ENCODE data around the gene CROCC2. TPM values are rescaled to one million over a fixed set of nuclear protein-coding genes. Genes with fewer than 3 reads are reported as not detected.

Gene CROCC2
- polyA plus RNA-seq, 4 donors: 0.03 to 0.11 (median 0.08) TPM

DNA sequence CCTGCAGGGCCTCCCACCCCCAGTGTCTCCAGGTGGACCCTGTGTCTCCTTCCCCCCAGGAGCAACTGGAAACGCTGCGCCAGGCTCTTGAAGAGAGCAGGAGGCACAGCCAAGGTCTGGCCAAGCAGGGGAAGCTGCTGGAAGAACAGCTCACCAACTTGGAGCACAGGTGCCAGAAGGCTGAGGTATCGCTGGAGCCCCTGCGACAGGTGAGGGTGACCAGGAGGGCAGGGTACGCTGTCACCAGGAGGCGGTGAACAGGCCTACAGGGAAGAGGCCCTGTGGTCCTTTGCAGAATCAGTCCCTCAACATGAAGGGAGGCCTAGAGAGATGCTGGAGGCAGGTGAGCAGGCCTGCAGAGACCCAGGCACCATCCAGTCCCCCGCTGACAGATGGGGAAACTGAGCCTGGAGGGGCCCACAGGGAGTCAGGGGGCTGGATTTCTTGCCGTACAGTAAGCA lies 76.7 kb downstream of the CROCC2 start:
- DNase-seq (ENCODE audit: low read depth in 4 of 4, low spot score in 2 of 4): no peak

DNA sequence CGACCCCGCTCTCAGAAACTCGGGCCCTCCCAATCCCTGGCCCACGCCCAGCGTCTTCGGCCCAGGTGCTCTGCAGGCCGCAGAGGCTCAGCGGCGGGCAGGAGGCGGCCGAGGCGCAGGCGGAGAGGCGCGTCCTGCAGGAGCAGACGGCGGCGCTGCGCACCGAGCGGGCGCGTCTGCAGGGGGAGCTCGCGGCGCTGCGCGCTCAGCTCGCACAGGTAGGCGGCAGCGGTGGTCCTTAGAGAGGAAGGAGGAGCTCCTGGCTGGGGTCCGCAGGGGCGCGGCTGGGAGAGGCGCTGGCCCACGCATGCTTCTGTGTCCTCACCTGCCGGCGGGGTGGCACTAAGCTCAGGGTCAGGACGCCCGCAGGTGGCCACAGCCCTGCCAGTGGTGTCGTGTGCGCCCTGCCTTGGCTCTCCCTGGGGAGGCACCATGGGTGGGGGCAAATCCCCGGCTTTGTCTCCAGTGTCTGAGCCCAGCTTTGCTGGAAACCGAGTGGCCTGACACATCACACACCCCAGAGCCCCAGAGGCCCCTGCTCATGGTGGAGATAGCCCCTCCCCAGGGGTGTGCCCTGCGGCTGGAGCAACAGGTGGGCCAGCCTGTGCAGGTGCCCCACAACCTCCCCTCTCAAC lies 77.3 kb downstream of the CROCC2 start:
- DNase-seq (ENCODE audit: low read depth in 4 of 4, low spot score in 2 of 4): no peak

DNA sequence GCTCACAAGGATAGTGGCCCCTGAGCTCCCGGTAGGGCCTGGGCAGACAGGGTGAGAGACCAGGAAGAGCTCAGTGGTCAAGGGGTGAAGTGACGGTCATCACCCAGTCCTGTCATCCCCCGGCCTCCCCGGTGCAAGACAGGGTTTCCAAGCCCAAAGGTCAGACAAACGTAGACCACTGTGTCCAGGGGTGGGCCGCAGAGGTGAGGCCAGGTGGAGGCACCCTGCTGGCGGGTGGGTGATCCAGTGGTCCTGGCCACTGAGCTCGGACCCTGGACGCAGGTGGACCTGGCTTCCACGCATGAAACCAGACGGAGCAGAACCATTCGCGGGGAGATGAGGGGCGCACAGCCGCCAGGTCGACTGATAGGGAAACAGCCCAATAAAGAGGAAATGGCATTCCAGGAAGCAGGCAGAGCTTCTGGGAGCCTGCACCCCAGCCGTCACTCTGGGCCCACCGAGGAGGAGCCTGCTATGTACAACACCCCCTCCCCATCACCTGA lies 77.9 kb downstream of the CROCC2 start:
- no peak for DNase-seq (ENCODE audit: low read depth in 4 of 4, low spot score in 2 of 4)

DNA sequence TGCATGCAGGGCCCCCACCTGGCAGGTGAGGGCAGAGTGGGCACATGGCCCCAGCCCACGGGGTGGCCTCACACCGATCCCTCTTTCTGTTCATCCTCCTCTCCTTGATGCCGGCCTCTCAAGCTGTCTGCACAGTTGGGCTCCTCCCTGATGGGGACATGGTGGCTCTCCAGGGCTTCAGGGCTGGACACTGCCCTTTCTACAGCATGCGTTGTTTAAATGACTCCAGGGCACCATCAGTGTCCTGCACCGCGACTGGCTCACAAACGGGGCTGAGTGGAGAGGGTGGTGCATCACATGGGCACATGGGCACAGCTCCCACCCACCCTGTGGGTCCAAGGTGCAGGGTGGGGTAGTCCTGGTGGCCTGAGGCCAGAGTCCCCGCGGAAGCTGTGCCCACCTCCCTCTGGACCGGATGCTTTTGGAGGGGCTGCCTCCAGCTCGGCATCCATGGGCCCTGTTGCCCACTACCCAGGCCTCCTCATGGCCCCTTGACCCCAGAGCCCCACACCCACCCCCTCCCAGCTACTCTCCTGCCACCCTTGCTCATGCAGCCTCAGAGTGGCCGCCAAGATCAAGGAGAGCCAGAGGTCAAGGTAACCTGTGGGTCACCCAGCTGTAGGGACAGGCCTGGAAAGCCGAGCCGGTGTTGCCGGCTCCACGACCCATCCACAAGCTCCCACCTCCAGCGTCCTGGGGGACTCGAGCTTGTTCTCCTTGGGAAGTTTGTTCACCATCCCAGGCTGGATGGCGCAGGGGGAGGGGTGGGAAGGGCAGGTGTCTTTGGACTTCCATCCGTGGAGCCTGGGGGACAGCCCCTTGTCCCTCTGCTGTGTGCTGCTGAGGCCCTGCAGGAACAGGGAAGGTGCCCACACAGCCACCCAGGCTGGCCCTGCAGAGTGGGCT lies 80.0 kb downstream of the CROCC2 start:
- DNase-seq (ENCODE audit: low read depth in 4 of 4, low spot score in 2 of 4): no peak

DNA sequence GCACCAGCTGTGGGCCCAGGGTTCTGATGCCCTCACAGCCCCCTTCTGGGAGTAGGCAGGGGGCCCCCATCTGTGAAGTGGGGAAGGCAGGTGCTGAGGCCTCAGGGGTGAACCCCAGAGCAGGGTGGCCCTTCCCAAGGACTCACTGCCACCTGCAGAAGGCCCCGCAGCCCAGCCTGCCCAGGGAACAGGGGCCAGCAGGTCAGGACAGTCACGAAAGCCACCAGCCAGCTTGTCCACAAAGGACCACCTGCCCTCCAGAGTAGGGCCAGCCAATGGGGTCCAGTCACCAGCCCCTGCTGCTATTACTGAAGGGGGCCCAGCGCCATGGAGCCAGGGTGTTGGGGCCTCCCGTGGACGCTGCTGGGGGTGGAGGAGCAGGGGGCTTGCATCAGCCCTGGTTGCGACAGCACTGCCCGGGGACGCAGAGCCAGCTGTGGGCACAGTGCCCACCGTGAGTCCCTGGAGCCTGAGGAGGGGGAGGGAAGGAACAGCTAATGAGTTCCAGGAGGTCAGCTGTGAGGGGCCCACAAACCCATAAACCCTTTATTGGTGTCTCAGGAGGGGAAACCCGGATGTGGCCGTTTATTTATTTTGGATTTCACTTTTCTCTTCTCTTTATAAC lies 80.8 kb downstream of the CROCC2 start:
- no peak for DNase-seq (ENCODE audit: low read depth in 4 of 4, low spot score in 2 of 4)

DNA sequence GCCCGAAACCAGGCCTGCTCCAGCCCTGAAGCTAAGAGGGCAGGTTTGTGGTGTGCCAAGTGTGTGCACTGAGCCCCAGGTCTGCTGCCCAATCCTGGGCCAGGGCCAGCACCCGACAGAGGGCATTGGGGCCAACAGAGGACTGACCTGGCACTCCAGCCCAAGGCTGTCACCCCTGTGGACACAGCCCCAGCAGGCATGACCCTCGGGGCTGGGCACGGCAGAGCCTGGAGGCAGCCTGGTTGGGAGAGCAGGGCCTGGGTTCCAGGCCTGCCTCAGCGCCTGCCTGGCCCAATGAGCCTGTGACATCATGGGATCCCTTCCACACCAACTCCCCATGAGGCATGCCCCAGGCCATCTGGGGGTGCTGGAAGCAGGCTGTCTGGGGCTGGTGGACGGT lies 81.5 kb downstream of the CROCC2 start:
- no peak for DNase-seq (ENCODE audit: low read depth in 4 of 4, low spot score in 2 of 4)

DNA sequence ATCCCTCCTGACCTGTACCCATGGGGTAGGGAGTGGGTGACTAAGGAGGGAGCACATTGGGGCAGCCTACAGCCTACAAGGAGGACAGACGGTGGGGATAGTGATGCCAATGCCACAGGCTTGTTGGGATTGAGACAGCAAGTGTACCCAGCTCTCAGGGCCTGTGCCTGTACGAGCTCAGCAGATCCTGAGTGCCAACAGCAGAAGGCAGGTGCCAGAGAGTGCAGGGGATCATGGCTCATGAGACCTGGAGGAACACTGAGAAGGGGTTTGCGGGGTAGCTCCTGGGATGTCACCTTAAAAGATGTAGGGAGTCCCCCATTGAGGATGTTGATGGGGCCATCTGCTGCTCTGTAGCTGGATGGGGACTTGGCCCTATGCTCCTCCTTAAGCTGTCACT lies 82.0 kb downstream of the CROCC2 start:
- DNase-seq (ENCODE audit: low read depth in 4 of 4, low spot score in 2 of 4): no peak

DNA sequence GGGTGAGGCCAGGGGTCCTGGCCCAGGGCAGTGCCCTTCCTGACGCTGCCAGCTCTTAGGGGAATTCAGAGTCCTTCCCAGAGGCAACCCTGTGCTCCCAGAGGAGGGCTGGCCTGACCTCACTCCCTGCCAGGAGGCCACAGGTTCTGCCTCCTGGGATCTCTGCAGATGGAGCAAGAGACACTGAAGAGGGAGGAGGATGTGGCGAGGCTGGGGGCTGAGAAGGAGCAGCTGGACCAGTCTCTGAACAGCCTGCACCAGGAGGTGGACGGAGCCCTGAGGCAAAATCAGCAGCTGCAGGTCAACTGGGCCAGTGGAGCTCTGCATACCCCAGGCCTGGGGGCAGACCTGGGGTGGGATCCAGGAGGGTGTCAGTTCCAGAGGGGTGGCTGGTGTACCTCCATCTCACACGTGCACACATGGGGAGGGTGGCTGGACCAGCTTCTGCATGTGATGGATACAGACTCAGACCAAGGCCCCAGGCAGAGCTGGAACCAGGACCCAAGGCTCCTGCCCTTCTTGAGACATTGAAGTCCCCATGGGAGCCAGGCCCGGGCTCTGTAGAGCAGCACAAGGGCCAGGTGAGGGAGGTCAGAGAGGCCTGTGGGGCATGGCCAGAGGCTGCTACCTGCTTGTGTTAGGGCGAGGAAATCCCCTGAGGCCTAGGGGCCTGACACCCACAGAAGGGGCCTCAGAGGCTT lies 82.6 kb downstream of the CROCC2 start:
- no peak for DNase-seq (ENCODE audit: low read depth in 4 of 4, low spot score in 2 of 4)

DNA sequence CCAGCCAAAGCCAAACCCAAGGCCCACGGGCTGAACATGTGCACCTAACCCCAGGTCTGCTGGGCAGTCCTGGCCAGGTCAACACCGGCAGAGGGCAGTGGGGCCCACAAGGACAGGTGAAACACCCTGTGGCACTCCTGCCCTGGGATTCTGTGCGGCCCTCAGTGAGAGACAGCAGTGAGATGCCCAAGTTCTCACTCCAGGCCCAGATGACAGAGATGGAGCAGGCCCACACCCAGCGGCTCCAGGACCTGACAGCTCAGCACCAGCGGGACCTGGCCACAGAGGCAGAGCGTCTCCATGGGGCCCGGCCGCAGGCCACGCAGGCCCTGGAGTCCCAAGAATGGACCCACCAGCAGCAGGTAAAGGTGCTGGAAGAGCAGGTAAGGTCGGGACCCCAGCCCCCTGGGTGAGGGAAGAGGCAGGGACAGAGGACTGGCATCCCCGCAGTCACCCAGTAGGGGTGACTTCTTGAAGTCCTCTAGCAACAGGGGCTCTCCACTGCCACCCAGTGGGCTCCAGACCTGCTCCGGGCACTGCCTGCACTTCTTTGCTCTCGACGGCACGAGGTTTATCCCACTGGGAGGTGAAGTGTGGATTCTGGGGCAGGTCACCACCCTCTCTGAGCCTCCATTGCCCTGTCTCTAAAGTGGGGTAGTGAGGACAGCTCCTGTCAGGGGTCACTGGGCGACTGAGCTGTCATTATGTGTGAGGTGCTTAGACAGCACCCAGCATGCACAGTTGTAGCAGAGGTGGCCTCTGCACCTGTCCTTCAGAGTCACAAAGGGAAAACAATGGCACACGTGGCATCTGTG lies 83.5 kb downstream of the CROCC2 start:
- no peak for DNase-seq (ENCODE audit: low read depth in 4 of 4, low spot score in 2 of 4)

DNA sequence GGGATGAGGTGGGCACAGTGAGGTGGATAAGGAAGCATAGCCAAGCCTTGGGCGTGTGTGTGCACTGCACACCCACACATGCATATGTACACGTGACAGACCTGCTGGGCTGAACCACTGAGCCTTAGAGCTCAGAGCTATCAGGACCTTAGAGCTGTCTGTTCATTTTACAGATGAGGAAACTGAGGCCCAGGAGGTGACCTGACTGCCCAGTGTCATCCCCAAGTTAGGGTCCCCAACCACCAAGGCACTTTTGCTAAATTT lies 84.1 kb downstream of the CROCC2 start:
- DNase-seq (ENCODE audit: low read depth in 4 of 4, low spot score in 2 of 4): no peak

DNA sequence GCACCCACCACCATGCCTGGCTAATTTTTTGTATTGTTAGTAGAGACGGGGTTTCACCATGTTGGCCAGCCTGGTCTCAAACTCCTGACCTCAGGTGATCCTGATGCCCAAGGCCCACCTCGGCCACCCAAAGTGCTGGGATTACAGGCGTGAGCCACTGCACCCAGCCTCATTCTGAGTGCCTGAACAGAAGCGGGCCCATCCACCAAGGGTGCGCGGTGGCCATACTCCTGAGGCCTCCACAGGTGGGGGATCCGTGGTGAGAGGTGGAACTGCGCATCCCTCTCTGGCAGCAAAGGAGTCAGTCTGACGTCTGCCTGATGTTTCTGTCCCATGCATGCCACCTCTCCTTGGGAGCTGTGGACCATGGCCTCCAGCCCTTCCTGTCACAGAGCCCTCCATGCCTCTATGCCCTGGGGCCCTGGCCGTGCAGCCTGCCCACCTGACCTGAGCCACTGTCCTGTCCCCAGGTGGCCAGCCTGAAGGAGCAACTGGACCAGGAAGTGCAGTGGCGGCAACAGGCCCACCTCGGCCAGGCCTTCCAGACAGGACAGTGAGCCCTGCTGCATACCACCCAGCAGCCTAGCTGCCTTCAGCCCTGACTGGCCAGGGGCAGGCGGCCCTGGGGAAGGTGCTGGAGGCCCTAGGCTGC lies 84.7 kb downstream of the CROCC2 start:
- DNase-seq (ENCODE audit: low read depth in 4 of 4, low spot score in 2 of 4): no peak

DNA sequence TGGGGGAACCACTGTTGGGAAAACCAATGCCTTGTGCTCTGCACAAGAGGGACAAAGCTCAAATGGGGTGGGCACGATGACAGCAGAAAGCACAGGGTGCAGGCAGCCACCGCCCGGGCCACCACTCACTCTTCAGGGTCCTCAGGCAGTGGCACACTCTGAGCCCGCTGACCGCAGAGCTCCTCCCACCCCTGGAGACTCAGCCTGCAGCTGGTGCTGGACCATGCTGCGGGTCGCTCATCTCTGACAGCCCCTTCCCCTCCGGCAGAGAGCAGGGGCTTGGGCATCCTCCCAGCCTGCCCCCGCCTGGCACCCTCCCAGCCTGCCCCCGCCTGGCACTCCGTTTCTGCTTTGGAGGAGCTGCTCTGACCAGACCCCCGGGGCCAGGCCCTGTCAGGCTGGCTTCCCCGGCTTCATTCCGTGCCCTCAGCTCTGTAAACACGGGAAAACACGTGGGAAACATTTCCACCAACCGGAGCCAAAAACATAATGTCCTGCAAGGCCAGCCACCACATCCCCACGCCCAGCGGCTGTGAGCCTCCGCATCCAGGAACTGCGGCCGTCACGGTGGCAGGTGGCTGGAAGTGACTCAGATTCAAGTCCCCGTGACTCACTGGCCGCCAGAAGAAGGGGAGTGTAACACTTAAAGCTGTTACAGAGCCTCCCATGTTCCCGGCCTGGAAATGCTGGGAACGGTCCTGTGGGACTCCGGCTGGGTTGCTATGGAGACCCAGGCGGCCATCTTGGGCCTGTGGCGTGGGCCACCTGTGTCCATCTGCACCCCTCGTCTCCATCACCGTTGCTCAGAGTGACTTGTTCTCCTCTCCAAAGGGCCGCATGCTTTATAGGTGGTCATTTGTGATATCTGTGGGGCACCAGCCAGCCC lies 85.5 kb downstream of the CROCC2 start:
- DNase-seq (ENCODE audit: low read depth in 4 of 4, low spot score in 2 of 4): no peak

DNA sequence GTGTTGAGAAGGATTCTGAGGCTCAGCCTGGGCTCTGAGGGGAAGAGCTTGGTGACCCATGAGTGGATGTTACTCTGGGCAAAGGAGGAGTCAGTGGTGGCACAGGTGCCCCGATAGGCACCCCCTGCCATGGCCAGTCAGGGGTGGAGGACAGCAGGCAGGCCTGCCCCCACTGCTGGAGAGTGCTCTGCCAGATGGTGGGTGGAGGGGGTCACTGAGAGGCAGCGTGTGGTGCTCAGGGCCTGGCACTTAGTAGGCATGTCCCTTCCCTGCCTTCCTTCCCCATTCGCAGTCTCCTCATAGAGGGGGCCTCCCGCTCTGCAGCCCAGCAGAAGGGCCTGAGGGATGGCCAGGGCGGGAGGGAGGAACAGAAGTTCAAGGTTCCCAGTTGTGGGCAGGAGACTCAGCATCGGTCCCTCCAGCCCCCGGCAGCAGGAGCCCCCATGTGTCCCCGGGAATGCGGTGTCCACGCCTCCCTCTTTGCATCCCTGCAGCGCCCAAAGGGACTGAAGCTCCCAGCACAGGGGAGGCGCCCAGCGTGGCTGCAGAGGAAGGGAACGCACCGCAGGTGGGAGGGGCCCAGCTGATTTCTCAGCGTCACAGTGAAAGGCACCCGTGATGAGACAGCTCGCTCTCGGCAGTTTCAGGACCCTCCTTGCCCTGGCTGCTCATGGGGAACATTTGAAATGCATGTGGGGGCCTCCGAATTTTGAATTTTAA lies 86.6 kb downstream of the CROCC2 start:
- no peak for DNase-seq (ENCODE audit: low read depth in 4 of 4, low spot score in 2 of 4)

DNA sequence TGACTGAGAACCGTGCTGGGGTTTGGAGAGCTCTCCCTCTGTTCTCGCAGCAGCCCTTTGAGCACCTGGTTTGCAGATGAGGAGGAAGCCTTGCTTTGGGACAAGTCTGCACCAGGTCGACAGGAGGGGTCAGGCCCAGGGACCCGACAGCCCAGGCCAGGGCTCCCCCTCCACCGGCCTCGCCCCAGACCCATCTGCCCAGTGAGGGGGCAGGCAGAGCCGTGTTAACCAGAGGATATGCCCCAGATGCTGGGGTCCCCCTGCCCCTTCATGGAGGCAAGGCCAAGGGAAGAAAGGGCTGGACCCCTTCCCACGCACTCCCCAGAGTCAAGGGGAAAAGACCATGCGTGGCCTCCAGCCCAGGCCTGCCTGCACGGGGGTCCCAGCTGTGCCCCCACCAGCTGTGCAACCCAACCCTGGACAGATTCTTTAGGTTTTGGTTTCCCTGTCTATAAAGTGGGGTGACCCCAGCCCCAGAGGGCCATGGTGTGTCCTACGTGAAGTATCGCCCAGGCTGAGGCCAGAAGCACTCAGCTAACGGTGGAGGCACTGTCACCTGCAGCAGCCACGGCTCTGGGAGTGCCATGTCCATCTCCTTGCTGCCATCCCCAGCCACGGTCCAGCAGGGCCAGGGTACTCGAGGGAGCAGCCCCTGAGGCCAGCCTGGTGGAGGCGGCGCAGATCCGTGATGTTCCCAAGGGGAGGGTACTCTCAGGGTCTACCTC lies 87.5 kb downstream of the CROCC2 start:
- DNase-seq (ENCODE audit: low read depth in 4 of 4, low spot score in 2 of 4): no peak

DNA sequence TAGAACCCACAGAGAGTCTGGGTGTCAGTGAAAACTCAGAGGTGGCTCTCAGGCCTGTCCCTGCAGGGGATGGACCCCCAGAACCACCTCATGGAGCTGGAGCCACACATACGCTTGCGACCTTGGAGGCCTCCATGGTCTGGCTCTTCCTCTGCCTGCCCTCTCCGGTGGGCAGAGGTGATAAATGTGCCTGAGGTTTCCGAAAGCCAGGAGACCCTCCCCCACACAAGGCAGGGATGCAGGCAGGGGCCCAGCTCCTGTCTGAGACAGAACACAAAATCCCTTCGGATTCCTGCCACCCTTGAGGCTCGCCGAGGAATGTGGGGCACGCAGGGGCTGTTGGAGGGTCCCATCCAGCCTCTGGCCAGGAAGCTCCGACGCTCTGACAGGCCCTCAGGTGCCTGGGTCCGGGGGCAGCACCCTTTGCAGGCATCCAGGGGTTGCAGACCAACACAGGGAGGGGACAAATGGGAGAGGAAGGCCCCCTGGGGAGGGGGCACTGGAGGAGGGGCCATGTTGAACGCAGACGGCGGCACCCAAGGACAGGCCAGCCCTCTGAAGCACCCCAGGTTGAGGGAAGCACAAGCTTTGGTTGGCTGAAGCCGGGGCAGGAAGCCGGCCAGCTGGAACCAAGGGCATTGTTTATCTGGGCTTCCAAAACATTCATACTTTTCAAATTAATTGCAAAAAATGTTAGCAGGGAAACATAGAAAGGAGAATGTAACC lies 88.2 kb downstream of the CROCC2 start:
- no peak for DNase-seq (ENCODE audit: low read depth in 4 of 4, low spot score in 2 of 4)
